Measurements from ENCODE around the gene NIPA2.

NIPA2 gene

DNA sequence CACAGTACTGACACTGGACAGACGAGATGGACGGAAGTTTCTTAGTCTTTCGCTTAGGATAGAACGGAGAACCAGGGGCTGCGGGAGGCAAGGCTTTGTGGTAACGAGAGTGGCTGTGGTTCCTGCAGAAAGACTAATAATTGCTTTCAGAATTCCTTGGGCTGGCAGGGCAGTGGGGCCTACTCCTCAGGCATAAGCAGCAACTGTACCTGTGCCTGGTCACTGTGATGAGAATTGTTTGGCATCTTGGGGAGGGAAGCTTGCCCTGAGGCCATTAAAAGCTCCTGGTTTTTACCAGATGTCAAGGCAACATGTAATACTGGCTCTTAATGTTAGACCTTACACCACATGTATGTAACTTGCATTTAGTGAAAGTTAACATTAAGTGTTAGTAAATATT lies 7.6 kb downstream of the NIPA2 start:
- Histone ChIP-seq H3K4me1 (ENCODE audit: control insufficient read depth, low read length) (peaks cover 13% of the 10 kb centered on the region), H3K27ac (ENCODE audit: low read depth, low read length) (no peak overlapping the region), H3K36me3 (ENCODE audit: control insufficient read depth, low read length) (peaks cover 90% of the 10 kb centered on the region), H3K27me3 (ENCODE audit: control insufficient read depth, low read length) (no peaks in the 10 kb centered on the region), H3K79me2 (ENCODE audit: control insufficient read depth, low read length) (peaks cover 98% of the 10 kb centered on the region), H3K9me3 (ENCODE audit: control insufficient read depth, insufficient read depth, low read length) (no peaks in the 10 kb centered on the region), H3K4me3 (ENCODE audit: low read length) (no peak overlapping the region), H4K20me1 (ENCODE audit: control insufficient read depth, insufficient read depth, low read depth, low read length) (peaks cover 17% of the 10 kb centered on the region), H3K4me2 (ENCODE audit: low read length) (no peak overlapping the region), H3K9me2 (replicated peaks; ENCODE audit: control insufficient read depth, low read length) (no peaks in the 10 kb centered on the region), H3F3A (ENCODE audit: control insufficient read depth, insufficient read depth) (no peaks in the 10 kb centered on the region)
- TF ChIP-seq EZH2phosphoT487 (IDR thresholded peaks at IDR 0.05; ENCODE audit: borderline replicate concordance, low read length) = no peak
- TF ChIP-seq, protein P1, sequence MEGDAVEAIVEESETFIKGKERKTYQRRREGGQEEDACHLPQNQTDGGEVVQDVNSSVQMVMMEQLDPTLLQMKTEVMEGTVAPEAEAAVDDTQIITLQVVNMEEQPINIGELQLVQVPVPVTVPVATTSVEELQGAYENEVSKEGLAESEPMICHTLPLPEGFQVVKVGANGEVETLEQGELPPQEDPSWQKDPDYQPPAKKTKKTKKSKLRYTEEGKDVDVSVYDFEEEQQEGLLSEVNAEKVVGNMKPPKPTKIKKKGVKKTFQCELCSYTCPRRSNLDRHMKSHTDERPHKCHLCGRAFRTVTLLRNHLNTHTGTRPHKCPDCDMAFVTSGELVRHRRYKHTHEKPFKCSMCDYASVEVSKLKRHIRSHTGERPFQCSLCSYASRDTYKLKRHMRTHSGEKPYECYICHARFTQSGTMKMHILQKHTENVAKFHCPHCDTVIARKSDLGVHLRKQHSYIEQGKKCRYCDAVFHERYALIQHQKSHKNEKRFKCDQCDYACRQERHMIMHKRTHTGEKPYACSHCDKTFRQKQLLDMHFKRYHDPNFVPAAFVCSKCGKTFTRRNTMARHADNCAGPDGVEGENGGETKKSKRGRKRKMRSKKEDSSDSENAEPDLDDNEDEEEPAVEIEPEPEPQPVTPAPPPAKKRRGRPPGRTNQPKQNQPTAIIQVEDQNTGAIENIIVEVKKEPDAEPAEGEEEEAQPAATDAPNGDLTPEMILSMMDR (IDR thresholded peaks at IDR 0.05; ENCODE audit: low read depth, low read length, poor library complexity, severe bottlenecking) = no peak

- no peak overlapping the region for H3K4me2 ChIP-seq (ENCODE audit: low read length)
- H3K36me3 ChIP-seq (ENCODE audit: control insufficient read depth, low read length) = peaks cover 85% of the 10 kb centered on the region
- peaks cover 78% of the 10 kb centered on the region for H3K79me2 ChIP-seq (ENCODE audit: control insufficient read depth, low read length)
- peaks cover 12% of the 10 kb centered on the region for H4K20me1 ChIP-seq (ENCODE audit: control insufficient read depth, insufficient read depth, low read depth, low read length)
- H3K27ac ChIP-seq (ENCODE audit: low read depth, low read length) = no peak overlapping the region
- no peaks in the 10 kb centered on the region for H3K9me2 ChIP-seq (replicated peaks; ENCODE audit: control insufficient read depth, low read length)
- H3K9me3 ChIP-seq (ENCODE audit: control insufficient read depth, insufficient read depth, low read length) = no peaks in the 10 kb centered on the region
- TF ChIP-seq, protein P1 (IDR thresholded peaks at IDR 0.05; ENCODE audit: low read depth, low read length, poor library complexity, severe bottlenecking) = no peak
- no peak for TF ChIP-seq EZH2phosphoT487 (IDR thresholded peaks at IDR 0.05; ENCODE audit: borderline replicate concordance, low read length)
- H3K4me1 ChIP-seq (ENCODE audit: control insufficient read depth, low read length) = no peaks in the 10 kb centered on the region
- no peaks in the 10 kb centered on the region for H3F3A ChIP-seq (ENCODE audit: control insufficient read depth, insufficient read depth)
- H3K4me3 ChIP-seq (ENCODE audit: low read length) = no peak overlapping the region
- H3K27me3 ChIP-seq (ENCODE audit: control insufficient read depth, low read length) = no peaks in the 10 kb centered on the region
Observed at GRCh38 chr15:22850055-22850454, 11.6 kb downstream of the NIPA2 start.

- Histone ChIP-seq H3K36me3 (ENCODE audit: control insufficient read depth, low read length) (peaks cover 85% of the 10 kb centered on the region), H4K20me1 (ENCODE audit: control insufficient read depth, insufficient read depth, low read depth, low read length) (peaks cover 12% of the 10 kb centered on the region), H3K4me2 (ENCODE audit: low read length) (no peak overlapping the region), H3K9me3 (ENCODE audit: control insufficient read depth, insufficient read depth, low read length) (no peaks in the 10 kb centered on the region), H3K27ac (ENCODE audit: low read depth, low read length) (no peak overlapping the region), H3F3A (ENCODE audit: control insufficient read depth, insufficient read depth) (no peaks in the 10 kb centered on the region), H3K9me2 (replicated peaks; ENCODE audit: control insufficient read depth, low read length) (no peaks in the 10 kb centered on the region), H3K4me1 (ENCODE audit: control insufficient read depth, low read length) (no peaks in the 10 kb centered on the region), H3K79me2 (ENCODE audit: control insufficient read depth, low read length) (peaks cover 70% of the 10 kb centered on the region), H3K4me3 (ENCODE audit: low read length) (no peak overlapping the region), H3K27me3 (ENCODE audit: control insufficient read depth, low read length) (no peaks in the 10 kb centered on the region)
- no peak for TF ChIP-seq EZH2phosphoT487 (IDR thresholded peaks at IDR 0.05; ENCODE audit: borderline replicate concordance, low read length)
- TF ChIP-seq, protein P1 (IDR thresholded peaks at IDR 0.05; ENCODE audit: low read depth, low read length, poor library complexity, severe bottlenecking) = no peak
Observed at GRCh38 chr15:22851513-22851912, 13.0 kb downstream of the NIPA2 start.

Data from DOHH2 (cell line).